SK-N-SH treated with all-trans-retinoic acid at 6 μM for 48 hours (cell line): ENCODE data around the gene SLC13A3.

Experiments used
- ARNTL ChIP-seq: fragments of 450-650 bp; formaldehyde crosslinking; IDR thresholded peaks from 2 replicates; pipeline ENCODE4 v1.5.0; 2020; ENCODE audit warnings: low read depth, mild to moderate bottlenecking, moderate library complexity, borderline replicate concordance
- CREB5 ChIP-seq: fragments of 250-450 bp; sonication (Bioruptor Pico); IDR thresholded peaks from 2 replicates; pipeline ENCODE4 v1.5.1; 2020; ENCODE audit warnings: low read depth, mild to moderate bottlenecking, moderate library complexity
- ZC3H10 ChIP-seq: fragments of 250-450 bp; sonication (Bioruptor Pico); IDR thresholded peaks from 2 replicates; pipeline ENCODE4 v1.5.1; 2021; ENCODE audit warnings: mild to moderate bottlenecking, moderate library complexity

- TF ChIP-seq ZC3H10 (CRISPR knock-in tag) (no peak), ARNTL (CRISPR knock-in tag) (no peak), CREB5 (CRISPR knock-in tag) (no peak)
Measured at GRCh38 chr20:46640536-46641311, 10.5 kb downstream of the SLC13A3 start.
